GM21381 (cell line): ENCODE data around the gene LONP1.

Experiments
- ATAC-seq: cut with Tn5 transposase; IDR thresholded peaks from one replicate; pipeline ENCODE4 v1.9.1; 2021; ENCODE audit warnings: mild to moderate bottlenecking, moderate library complexity; ENCODE audit not compliant: unreplicated experiment

Gene LONP1

GRCh38 chr19:5652261-5652660 is 67.7 kb downstream of the LONP1 start:
- no peak for ATAC-seq

- ATAC-seq = no peak
Measured at GRCh38 chr19:5651361-5651760, 68.6 kb downstream of the LONP1 start.

- ATAC-seq = no peak
Measured at GRCh38 chr19:5648464-5648863, 71.5 kb downstream of the LONP1 start.

GRCh38 chr19:5646703-5647102 is 73.2 kb downstream of the LONP1 start:
- ATAC-seq = no peak

GRCh38 chr19:5645409-5645808 is 74.5 kb downstream of the LONP1 start:
- no peak for ATAC-seq

- no peak for ATAC-seq
Measured at GRCh38 chr19:5644037-5644436, 75.9 kb downstream of the LONP1 start.

- ATAC-seq = no peak
Measured at GRCh38 chr19:5643060-5643459, 76.9 kb downstream of the LONP1 start.

GRCh38 chr19:5642204-5642603 is 77.7 kb downstream of the LONP1 start:
- ATAC-seq = no peak
